ENCODE measurements around the gene GPLD1.

GPLD1 gene

GRCh38 chr6:24412294-24412693 lies 77.1 kb downstream of the GPLD1 start:
- no peak overlapping the region for H2AFZ ChIP-seq (ENCODE audit: low read depth, low read length)
- H3K4me3 ChIP-seq (ENCODE audit: low read depth in 1 of 2, low read length in 2 of 2) = no peak overlapping the region
- H3K36me3 ChIP-seq (ENCODE audit: insufficient read depth, low read length) = peaks cover 82% of the 10 kb centered on the region
- H3K79me2 ChIP-seq (ENCODE audit: insufficient read depth, low read length) = no peaks in the 10 kb centered on the region; the same call in 1 of the 2 replicates
- no peaks in the 10 kb centered on the region for H4K20me1 ChIP-seq (ENCODE audit: insufficient read depth, low read length)
- no peaks in the 10 kb centered on the region for H3K9me3 ChIP-seq (ENCODE audit: insufficient read depth, low read length, severe bottlenecking)
- H3K4me2 ChIP-seq (ENCODE audit: insufficient read depth, low read length) = no peak overlapping the region
- TF ChIP-seq EZH2 (IDR thresholded peaks at IDR 0.05; ENCODE audit: borderline replicate concordance, low read depth, low read length, severe bottlenecking) (no peak), CTCF (IDR thresholded peaks at IDR 0.05; ENCODE audit: borderline replicate concordance, extremely low read depth, low read length, poor library complexity, severe bottlenecking) (no peak)
- H3K27ac ChIP-seq (ENCODE audit: low read length) = no peak overlapping the region
- DNase-seq (no peak), ATAC-seq (ENCODE audit: insufficient read depth, low read depth) (no peak)
- H3K27me3 ChIP-seq (ENCODE audit: insufficient read depth, low read length, poor library complexity) = no peaks in the 10 kb centered on the region
- no peaks in the 10 kb centered on the region; the same call in 1 of the 2 replicates for H3K4me1 ChIP-seq (ENCODE audit: insufficient read depth, low read length)
- no peak overlapping the region for H3K9ac ChIP-seq (ENCODE audit: low read depth, low read length)

GRCh38 chr6:24410622-24411021 lies 78.8 kb downstream of the GPLD1 start:
- Histone ChIP-seq H3K27me3 (ENCODE audit: insufficient read depth, low read length, poor library complexity) (no peaks in the 10 kb centered on the region), H3K79me2 (ENCODE audit: insufficient read depth, low read length) (no peaks in the 10 kb centered on the region; the same call in 1 of the 2 replicates)
- no peak for TF ChIP-seq EZH2 (IDR thresholded peaks at IDR 0.05; ENCODE audit: borderline replicate concordance, low read depth, low read length, severe bottlenecking)
- TF ChIP-seq CTCF (IDR thresholded peaks at IDR 0.05; ENCODE audit: borderline replicate concordance, extremely low read depth, low read length, poor library complexity, severe bottlenecking) = no peak

GRCh38 chr6:24408719-24409410 lies 80.5 kb downstream of the GPLD1 start:
- Histone ChIP-seq H3K9me3 (ENCODE audit: insufficient read depth, low read length, severe bottlenecking) (no peaks in the 10 kb centered on the region), H3K4me3 (ENCODE audit: low read depth in 1 of 2, low read length in 2 of 2) (no peak overlapping the region), H2AFZ (ENCODE audit: low read depth, low read length) (no peak overlapping the region), H4K20me1 (ENCODE audit: insufficient read depth, low read length) (no peaks in the 10 kb centered on the region), H3K4me1 (ENCODE audit: insufficient read depth, low read length) (peaks cover 16% of the 10 kb centered on the region), H3K36me3 (ENCODE audit: insufficient read depth, low read length) (peaks cover 64% of the 10 kb centered on the region), H3K9ac (ENCODE audit: low read depth, low read length) (no peak overlapping the region), H3K27me3 (ENCODE audit: insufficient read depth, low read length, poor library complexity) (no peaks in the 10 kb centered on the region), H3K4me2 (ENCODE audit: insufficient read depth, low read length) (no peak overlapping the region), H3K27ac (ENCODE audit: low read length) (no peak overlapping the region), H3K79me2 (ENCODE audit: insufficient read depth, low read length) (peaks cover 9% of the 10 kb centered on the region)
- DNase-seq (no peak), ATAC-seq (ENCODE audit: insufficient read depth, low read depth) (no peak)
- TF ChIP-seq CTCF (IDR thresholded peaks at IDR 0.05; ENCODE audit: borderline replicate concordance, extremely low read depth, low read length, poor library complexity, severe bottlenecking) (no peak), EZH2 (IDR thresholded peaks at IDR 0.05; ENCODE audit: borderline replicate concordance, low read depth, low read length, severe bottlenecking) (no peak)

More at GRCh38 chr6:24410622-24411021, 78.8 kb downstream of the GPLD1 start:
- H2AFZ ChIP-seq (ENCODE audit: low read depth, low read length) = no peak overlapping the region
- H3K4me1 ChIP-seq (ENCODE audit: insufficient read depth, low read length) = no peaks in the 10 kb centered on the region; the same call in 1 of the 2 replicates
- H3K36me3 ChIP-seq (ENCODE audit: insufficient read depth, low read length) = peaks cover 66% of the 10 kb centered on the region
- no peak overlapping the region for H3K4me3 ChIP-seq (ENCODE audit: low read depth in 1 of 2, low read length in 2 of 2)
- no peak for ATAC-seq (ENCODE audit: insufficient read depth, low read depth)
- H3K9ac ChIP-seq (ENCODE audit: low read depth, low read length) = no peak overlapping the region
- no peak overlapping the region for H3K4me2 ChIP-seq (ENCODE audit: insufficient read depth, low read length)
- H4K20me1 ChIP-seq (ENCODE audit: insufficient read depth, low read length) = no peaks in the 10 kb centered on the region
- DNase-seq = no peak
- no peaks in the 10 kb centered on the region for H3K9me3 ChIP-seq (ENCODE audit: insufficient read depth, low read length, severe bottlenecking)
- no peak overlapping the region for H3K27ac ChIP-seq (ENCODE audit: low read length)

Data from DND-41 (cell line).